GM18861 (cell line): ENCODE results near the gene ACYP1.

Experiments
- ATAC-seq: cut with Tn5 transposase; IDR thresholded peaks from one replicate; pipeline ENCODE4 v1.9.1; 2021; ENCODE audit not compliant: unreplicated experiment

Gene ACYP1

GRCh38 chr14:75041613-75042012, 22.2 kb downstream of the ACYP1 start:
- no peak for ATAC-seq

- ATAC-seq: no peak
Observed at GRCh38 chr14:75040959-75041358, 22.9 kb downstream of the ACYP1 start.

- ATAC-seq: no peak
Observed at GRCh38 chr14:75040507-75040906, 23.3 kb downstream of the ACYP1 start.

GRCh38 chr14:75032939-75033338, 30.9 kb downstream of the ACYP1 start:
- ATAC-seq: no peak

GRCh38 chr14:75030147-75030546, 33.7 kb downstream of the ACYP1 start:
- ATAC-seq: no peak

GRCh38 chr14:75025876-75026275, 37.9 kb downstream of the ACYP1 start:
- no peak for ATAC-seq

- no peak for ATAC-seq
Observed at GRCh38 chr14:75025082-75025481, 38.7 kb downstream of the ACYP1 start.

GRCh38 chr14:75023108-75023507, 40.7 kb downstream of the ACYP1 start:
- ATAC-seq: no peak

GRCh38 chr14:75022655-75023054, 41.2 kb downstream of the ACYP1 start:
- no peak for ATAC-seq

- ATAC-seq: no peak
Observed at GRCh38 chr14:75018694-75019093, 45.1 kb downstream of the ACYP1 start.

GRCh38 chr14:75016815-75017214, 47.0 kb downstream of the ACYP1 start:
- no peak for ATAC-seq

GRCh38 chr14:75015496-75015895, 48.3 kb downstream of the ACYP1 start:
- ATAC-seq: no peak

GRCh38 chr14:75013290-75013689, 50.5 kb downstream of the ACYP1 start:
- ATAC-seq: no peak

GRCh38 chr14:75011356-75011994, 52.3 kb downstream of the ACYP1 start:
- ATAC-seq: no peak

GRCh38 chr14:75010472-75011093, 53.2 kb downstream of the ACYP1 start:
- ATAC-seq: no peak

- ATAC-seq: no peak
Observed at GRCh38 chr14:75009176-75009575, 54.6 kb downstream of the ACYP1 start.

- no peak for ATAC-seq
Observed at GRCh38 chr14:75005357-75005756, 58.5 kb downstream of the ACYP1 start.

GRCh38 chr14:75003250-75004027, 60.4 kb downstream of the ACYP1 start:
- ATAC-seq: no peak
